CD14-positive monocyte (primary cell): ENCODE results near the gene SMIM38. TPM values are rescaled to one million over a fixed set of nuclear protein-coding genes. Genes with fewer than 3 reads are reported as not detected.
A peak's percentile ranks its signal among the peaks of the same experiment; 100 is the strongest.

Experiments used
- DNase-seq, 3 donors: peaks; one replicate each; pipeline ENCODE4 v3.0.0-alpha.2; 2011 to 2022
- H2AFZ ChIP-seq: 2 replicates; pipeline ENCODE4 v1.6.0; 2012; ENCODE audit warnings: mild to moderate bottlenecking, low read depth, low read length, inconsistent platforms; ENCODE audit not compliant: insufficient read depth, poor library complexity, severe bottlenecking
- H3K27ac ChIP-seq, 2 donors: 1 replicate in 1 of 2; 2 replicates in 1 of 2; pipeline ENCODE4 v1.5.1; 2012 to 2013; ENCODE audit warnings: low read length in 2 of 2, control low read depth in 1 of 2, inconsistent platforms in 1 of 2, low read depth in 1 of 2, mild to moderate bottlenecking in 1 of 2
- H3K27me3 ChIP-seq, 2 donors: one replicate each; pipeline versions ENCODE4 v1.6.0 to v1.6.1; 2011 to 2013; ENCODE audit warnings: low read length in 2 of 2; ENCODE audit not compliant: control insufficient read depth in 2 of 2, insufficient read depth in 2 of 2
- H3K36me3 ChIP-seq, 2 donors: replicated peaks in 1 of 2; 1 replicate in 1 of 2; 2 replicates in 1 of 2; pipeline versions ENCODE4 v1.5.1 to v1.6.1; 2012 to 2013; ENCODE audit warnings: low read length in 2 of 2, control low read depth in 1 of 2, inconsistent platforms in 1 of 2, mild to moderate bottlenecking in 1 of 2; ENCODE audit not compliant: insufficient read depth in 2 of 2, control insufficient read depth in 1 of 2
- H3K4me1 ChIP-seq, 2 donors: 1 replicate in 1 of 2; 2 replicates in 1 of 2; pipeline versions ENCODE4 v1.5.1 to v1.6.1; 2012 to 2013; ENCODE audit warnings: low read length in 2 of 2, control low read depth in 1 of 2, inconsistent platforms in 1 of 2, mild to moderate bottlenecking in 1 of 2, moderate library complexity in 1 of 2; ENCODE audit not compliant: insufficient read depth in 2 of 2, control insufficient read depth in 1 of 2
- H3K4me2 ChIP-seq: replicated peaks from 2 replicates; pipeline ENCODE3; 2012; ENCODE audit warnings: low read length, moderate library complexity, mild to moderate bottlenecking; ENCODE audit not compliant: poor library complexity, severe bottlenecking; ENCODE audit errors: extremely low read depth
- H3K4me3 ChIP-seq, 3 experiments: fragments of 200-600 bp in 1 of 3; sonication (generic) in 1 of 3; replicated peaks in 1 of 3; 1 replicate in 2 of 3; 2 replicates in 1 of 3; pipeline ENCODE4 v1.5.1; 2011 to 2013; ENCODE audit warnings: low read length in 3 of 3, mild to moderate bottlenecking in 3 of 3, control low read depth in 2 of 3, low read depth in 2 of 3, inconsistent platforms in 1 of 3, moderate library complexity in 1 of 3
- H3K79me2 ChIP-seq: 2 replicates; pipeline ENCODE4 v1.6.0; 2012; ENCODE audit warnings: mild to moderate bottlenecking, control low read depth, inconsistent platforms, low read length, moderate library complexity; ENCODE audit not compliant: insufficient read depth
- H3K9ac ChIP-seq: 2 replicates; pipeline ENCODE4 v1.6.0; 2017; ENCODE audit warnings: low read length, mild to moderate bottlenecking; ENCODE audit not compliant: insufficient read depth, poor library complexity, severe bottlenecking
- H3K9me3 ChIP-seq, 2 donors: replicated peaks in 1 of 2; 1 replicate in 1 of 2; 2 replicates in 1 of 2; pipeline versions ENCODE4 v1.5.1 to v1.6.1; 2012 to 2013; ENCODE audit warnings: low read length in 2 of 2, control low read depth in 1 of 2; ENCODE audit not compliant: control insufficient read depth in 1 of 2, insufficient read depth in 1 of 2
- H4K20me1 ChIP-seq: 2 replicates; pipeline ENCODE4 v1.6.0; 2012; ENCODE audit warnings: mild to moderate bottlenecking, low read length, control low read depth, moderate library complexity; ENCODE audit not compliant: insufficient read depth
- H3K27ac Mint-ChIP-seq, 7 donors: one replicate each; pipeline ENCODE4 v1.8.0; 2020; ENCODE audit warnings: mild to moderate bottlenecking in 7 of 7, mixed read lengths in 7 of 7, moderate library complexity in 6 of 7, inconsistent platforms in 2 of 7
- H3K27me3 Mint-ChIP-seq, 3 donors: one replicate each; pipeline ENCODE4 v1.8.0; 2021 to 2022; ENCODE audit warnings: low read depth in 3 of 3, mild to moderate bottlenecking in 3 of 3, mixed read lengths in 3 of 3, moderate library complexity in 3 of 3, inconsistent platforms in 1 of 3
- H3K36me3 Mint-ChIP-seq, 2 donors: one replicate each; pipeline ENCODE4 v1.8.0; 2020; ENCODE audit warnings: mixed read lengths in 2 of 2, inconsistent platforms in 1 of 2, mild to moderate bottlenecking in 1 of 2
- H3K4me1 Mint-ChIP-seq: one replicate; pipeline ENCODE4 v1.8.0; 2020; ENCODE audit warnings: mild to moderate bottlenecking, mixed read lengths
- H3K4me3 Mint-ChIP-seq, 2 donors: one replicate each; pipeline ENCODE4 v1.8.0; 2020; ENCODE audit warnings: mild to moderate bottlenecking in 2 of 2, mixed read lengths in 2 of 2, moderate library complexity in 1 of 2
- H3K9me3 Mint-ChIP-seq, 7 donors: one replicate each; pipeline ENCODE4 v1.8.0; 2020 to 2022; ENCODE audit warnings: mixed read lengths in 7 of 7, mild to moderate bottlenecking in 6 of 7, moderate library complexity in 6 of 7, inconsistent platforms in 2 of 7
- CTCF ChIP-seq: fragments of 200-600 bp; IDR thresholded peaks from one replicate; pipeline ENCODE4 v1.8.0; 2022; ENCODE audit warnings: antibody characterized with exemption, mild to moderate bottlenecking
- WGBS: methylation state at CpG from one replicate; pipeline ENCODE4 v1.1.5; 2013; ENCODE audit warnings: missing lambda C conversion rate; ENCODE audit not compliant: insufficient coverage; 5-methylcytosine and 5-hydroxymethylcytosine counted together
- intact Hi-C, 2 donors: fragments of 100-400 bp; cut with micrococcal nuclease; formaldehyde crosslinking; loops; one replicate each; pipeline versions ENCODE4 v1.15.0 to v1.15.1; 2023
- polyA plus RNA-seq, 3 donors: library from polyadenylated mRNA; depleted of rRNA in 1 of 3; unstranded in 2 of 3; stranded (reverse) in 1 of 3; fragments of 300-500 nt in 2 of 3; fragments of >200 nt in 1 of 3; fragmentation: Illumina TruSeq in 2 of 3; gene quantifications; 1 replicate in 2 of 3; 2 replicates in 1 of 3; pipeline ENCODE4 v1.2.3, GENCODE V29; 2012 to 2021

Gene SMIM38
- polyA plus RNA-seq, 3 donors: 0.05 TPM; not detected in 2

GRCh38 chr11:69110451-69110850 lies 45.3 kb upstream of the SMIM38 start:
- Mint-ChIP-seq H3K36me3 (no peaks in the 10 kb centered on the region), H3K27me3 (peaks cover 0 to 7% (median 5%) of the 10 kb centered on the region in 3 donors), H3K9me3 (peaks cover 2 to 12% (median 7%) of the 10 kb centered on the region in 7 donors), H3K27ac (no peak overlapping the region), H3K4me3 (no peak overlapping the region), H3K4me1 (no peaks in the 10 kb centered on the region)
- TF ChIP-seq CTCF: no peak
- H3K27me3 ChIP-seq: no peaks in the 10 kb centered on the region
- H3K4me1 ChIP-seq: no peaks in the 10 kb centered on the region
- no peak overlapping the region for H3K27ac ChIP-seq
- H2AFZ ChIP-seq: no peak overlapping the region
- 97% methylated on average over 6 of the region's 6 CpGs for WGBS
- H3K9me3 ChIP-seq: peaks cover 0 to 10% of the 10 kb centered on the region in 2 donors
- no peak overlapping the region for H3K9ac ChIP-seq
- intact Hi-C loops: no loop called here
- H4K20me1 ChIP-seq: no peaks in the 10 kb centered on the region
- H3K4me2 ChIP-seq: no peak overlapping the region
- no peaks in the 10 kb centered on the region for H3K36me3 ChIP-seq
- H3K4me3 ChIP-seq: no peak overlapping the region
- no peaks in the 10 kb centered on the region for H3K79me2 ChIP-seq
- DNase-seq: no peak

- Mint-ChIP-seq H3K9me3 (peaks cover 2 to 12% (median 7%) of the 10 kb centered on the region in 7 donors), H3K4me3 (no peak overlapping the region), H3K27me3 (peaks cover 0 to 7% (median 5%) of the 10 kb centered on the region in 3 donors), H3K4me1 (no peaks in the 10 kb centered on the region), H3K27ac (peak overlapping the region in 1 of 7 donors; percentile 38), H3K36me3 (no peaks in the 10 kb centered on the region)
- H3K27me3 ChIP-seq: no peaks in the 10 kb centered on the region
- no peak overlapping the region for H3K27ac ChIP-seq
- no peak overlapping the region for H3K4me2 ChIP-seq
- intact Hi-C loops: no loop called here
- no peaks in the 10 kb centered on the region for H3K36me3 ChIP-seq
- no peaks in the 10 kb centered on the region for H4K20me1 ChIP-seq
- no peak for DNase-seq
- WGBS: 96% methylated on average over 17 of the region's 20 CpGs
- H3K4me3 ChIP-seq: no peak overlapping the region
- no peak overlapping the region for H2AFZ ChIP-seq
- H3K9me3 ChIP-seq: peaks cover 0 to 10% of the 10 kb centered on the region in 2 donors
- H3K4me1 ChIP-seq: no peaks in the 10 kb centered on the region
- TF ChIP-seq CTCF: no peak
- no peak overlapping the region for H3K9ac ChIP-seq
- no peaks in the 10 kb centered on the region for H3K79me2 ChIP-seq
These were observed 43.9 kb upstream of the SMIM38 start for GRCh38 chr11:69111624-69112542.
